Activated T-cell treated with anti-CD3 and anti-CD28 coated beads, Interleukin-2, amount 50 U/mL, for 1 hour (primary cell): ENCODE measurements around the gene SELENOS.
A peak's percentile ranks its signal among the peaks of the same experiment; 100 is the strongest.

Experiments
- DNase-seq: peaks from one replicate; pipeline ENCODE4 v3.0.0-alpha.2; 2020

Gene SELENOS

DNA sequence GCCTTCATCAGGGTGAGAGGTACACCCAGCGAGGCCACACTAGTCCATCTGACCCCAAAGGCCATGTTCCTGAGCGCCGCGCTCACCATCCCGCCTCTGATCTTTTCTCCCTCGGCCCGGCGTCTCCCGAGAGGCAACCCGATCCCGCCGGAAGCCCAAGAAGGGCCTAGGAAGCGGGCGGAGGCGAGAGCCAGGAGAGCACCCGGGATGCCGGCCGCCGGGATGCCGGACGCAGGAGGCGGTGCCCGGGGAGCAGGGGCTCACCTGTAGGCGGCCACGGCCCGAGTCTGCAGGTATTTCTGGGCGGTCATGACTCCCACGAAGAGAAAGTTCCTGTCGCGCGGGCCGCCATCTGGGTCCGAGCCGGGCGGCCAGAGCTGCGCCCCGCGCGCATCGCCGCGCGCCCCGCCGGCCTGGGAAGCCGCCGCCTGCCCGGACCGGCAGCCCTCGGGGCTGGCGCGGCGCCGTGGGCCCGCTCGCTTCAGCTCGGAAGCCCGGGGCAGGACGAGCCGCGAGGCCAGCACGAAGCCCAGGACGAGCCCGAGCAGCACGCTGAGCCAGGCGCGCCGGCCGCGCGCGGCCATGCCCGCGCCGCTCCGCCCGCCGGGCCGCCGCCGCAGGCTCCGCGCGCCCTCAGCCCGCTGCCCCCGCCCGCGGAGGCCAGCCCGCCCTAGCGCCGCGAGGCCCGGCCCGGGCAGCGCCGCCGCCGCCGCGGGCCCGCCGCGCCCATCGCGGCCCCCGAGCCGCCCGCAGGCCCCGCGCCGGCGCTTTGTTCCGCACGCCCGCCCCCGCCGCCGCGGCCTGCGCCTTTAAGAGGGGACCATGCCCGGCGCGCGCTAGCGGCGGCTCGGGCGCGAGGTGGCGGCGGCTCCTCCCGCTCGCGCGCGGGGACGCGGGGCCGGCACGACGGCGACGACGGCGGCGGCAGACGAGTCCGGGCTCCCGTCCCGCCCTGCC, 26.1 kb downstream of the SELENOS start:
- peak; percentile 50 for DNase-seq

DNA sequence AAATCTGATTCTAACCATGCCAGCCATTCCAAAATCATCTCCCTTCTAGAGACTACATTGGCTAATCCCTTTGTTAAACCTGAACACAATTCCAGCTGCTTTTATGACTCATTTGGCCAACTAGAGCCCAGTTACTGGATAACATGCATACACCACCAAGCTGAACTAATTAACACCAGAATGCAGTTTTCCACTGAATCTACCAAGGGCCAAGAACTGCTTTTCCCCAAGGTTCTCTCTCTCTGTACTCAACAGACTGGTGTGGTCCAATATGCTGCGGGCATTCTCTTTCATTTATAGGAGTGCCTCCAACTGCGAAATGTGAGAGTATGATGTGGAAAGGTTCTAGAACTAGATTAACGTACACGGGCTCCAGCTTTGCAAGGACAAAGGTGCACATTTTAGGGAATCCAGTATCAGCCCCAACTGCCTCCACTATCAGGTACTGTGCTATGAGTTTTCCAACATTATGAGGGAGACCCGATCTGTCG, 26.9 kb downstream of the SELENOS start:
- no peak for DNase-seq

DNA sequence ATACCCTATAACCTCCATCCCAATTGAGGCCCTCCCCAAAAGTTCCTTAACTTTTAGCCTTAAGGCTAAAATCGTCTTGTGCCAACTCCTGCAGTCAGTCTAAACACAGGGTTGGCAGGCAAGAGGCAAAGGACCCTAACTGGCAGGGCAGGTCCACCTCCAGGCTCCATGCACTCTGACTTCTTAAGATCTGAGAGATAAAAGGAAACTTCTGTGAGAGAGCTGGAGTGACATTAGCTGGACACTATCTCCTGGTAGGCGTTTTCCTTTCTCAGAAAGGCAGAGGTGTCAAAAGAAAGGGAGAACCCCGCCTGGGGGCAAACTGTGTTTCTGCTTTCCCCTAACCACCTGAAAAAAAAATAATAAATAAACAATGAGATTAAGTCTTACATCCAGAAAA, 29.0 kb downstream of the SELENOS start:
- DNase-seq: no peak

DNA sequence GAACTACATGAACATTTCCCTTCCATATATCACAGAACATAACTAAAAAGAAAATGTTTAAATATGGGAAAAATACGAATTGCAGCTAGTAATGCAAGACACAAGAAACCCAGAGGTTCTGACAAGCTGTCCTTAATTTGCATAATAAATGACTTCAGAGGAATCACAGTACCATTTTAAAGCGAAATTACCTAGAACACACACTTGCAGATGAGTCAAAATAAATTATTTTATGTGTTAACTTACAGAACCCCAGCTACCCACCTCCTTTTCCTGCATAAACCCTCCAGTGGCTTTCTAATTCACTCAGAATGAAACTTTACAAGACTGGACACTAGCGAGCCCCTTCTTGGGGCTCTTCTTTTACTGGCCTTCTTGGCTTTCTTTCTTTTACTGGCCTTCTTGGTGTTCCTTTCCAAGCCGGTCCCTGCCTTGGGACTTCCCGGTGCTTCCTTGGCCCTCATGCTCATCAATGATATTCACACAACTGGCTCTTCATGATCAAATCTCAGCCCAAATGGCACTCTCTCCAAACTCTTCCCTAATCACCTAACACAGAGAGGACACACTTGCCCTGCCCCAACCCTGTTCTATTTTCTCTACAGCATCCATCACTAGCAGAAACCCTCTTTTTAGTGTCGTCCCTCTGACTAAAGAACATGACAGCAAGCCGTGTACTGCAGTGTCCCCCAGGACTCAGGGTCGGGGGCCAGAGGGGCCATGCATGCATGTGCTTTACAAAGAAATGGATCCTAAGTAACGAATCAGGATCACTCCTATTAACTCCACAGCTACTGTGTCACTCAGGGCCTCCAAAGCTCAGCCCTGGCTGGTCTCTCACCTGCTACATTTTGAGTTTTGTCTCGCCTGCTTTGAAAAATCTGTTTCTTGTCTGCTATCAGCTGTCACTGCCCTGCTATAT, 30.2 kb downstream of the SELENOS start:
- no peak for DNase-seq

DNA sequence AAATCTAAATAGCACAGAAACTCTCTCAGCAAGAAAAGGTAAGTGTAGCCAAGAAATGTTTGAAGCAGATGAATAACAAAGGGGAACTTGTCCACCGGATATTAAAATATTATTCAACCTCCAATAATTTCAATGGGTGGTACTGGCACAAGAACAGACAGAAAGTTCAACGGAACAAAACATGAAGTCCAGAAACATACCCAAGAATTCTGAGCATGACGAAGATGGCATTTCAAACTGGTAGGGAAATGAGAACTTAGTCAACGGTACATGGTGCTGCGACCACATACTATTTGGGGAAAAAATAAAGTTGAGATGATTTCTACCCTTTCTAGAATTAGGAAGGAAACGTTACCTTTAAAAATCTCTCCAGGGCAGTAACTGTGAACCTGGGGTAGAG, 30.9 kb downstream of the SELENOS start:
- no peak for DNase-seq

DNA sequence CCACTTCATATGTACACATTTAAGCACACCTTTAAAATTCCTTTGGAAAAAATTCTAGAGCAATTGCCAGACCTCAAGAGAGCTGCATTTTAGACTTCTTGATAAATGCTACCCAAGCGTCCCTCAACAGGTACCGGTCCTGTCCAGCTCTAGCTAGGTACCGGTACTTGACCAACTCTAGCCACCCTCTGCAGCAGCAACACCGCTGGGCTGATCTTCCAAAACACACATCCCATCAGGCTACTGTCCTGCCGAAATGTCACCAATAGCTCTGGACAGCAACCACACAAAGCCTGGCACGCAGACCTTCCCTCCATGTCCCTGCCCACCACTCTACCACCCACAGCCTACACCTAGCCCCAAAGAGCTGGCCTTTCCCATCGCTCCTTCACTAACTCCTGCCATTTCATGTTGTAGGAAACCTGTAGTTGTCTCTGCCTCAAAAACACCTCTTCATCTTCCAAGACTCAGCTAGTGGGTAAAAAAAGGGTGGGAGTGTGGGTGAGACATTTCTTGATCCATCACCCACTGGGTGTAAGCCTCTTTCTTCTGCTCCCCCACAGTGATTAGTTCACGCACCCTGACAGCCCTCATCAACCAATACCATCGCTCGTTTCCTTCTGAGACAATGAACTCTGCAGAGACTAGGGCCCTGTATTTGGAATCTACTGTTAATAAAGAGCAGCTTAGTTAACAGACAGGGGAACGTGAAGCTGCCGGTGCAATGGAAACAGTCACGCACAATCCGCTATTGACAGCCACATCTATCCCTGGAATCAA, 32.2 kb downstream of the SELENOS start:
- no peak for DNase-seq

DNA sequence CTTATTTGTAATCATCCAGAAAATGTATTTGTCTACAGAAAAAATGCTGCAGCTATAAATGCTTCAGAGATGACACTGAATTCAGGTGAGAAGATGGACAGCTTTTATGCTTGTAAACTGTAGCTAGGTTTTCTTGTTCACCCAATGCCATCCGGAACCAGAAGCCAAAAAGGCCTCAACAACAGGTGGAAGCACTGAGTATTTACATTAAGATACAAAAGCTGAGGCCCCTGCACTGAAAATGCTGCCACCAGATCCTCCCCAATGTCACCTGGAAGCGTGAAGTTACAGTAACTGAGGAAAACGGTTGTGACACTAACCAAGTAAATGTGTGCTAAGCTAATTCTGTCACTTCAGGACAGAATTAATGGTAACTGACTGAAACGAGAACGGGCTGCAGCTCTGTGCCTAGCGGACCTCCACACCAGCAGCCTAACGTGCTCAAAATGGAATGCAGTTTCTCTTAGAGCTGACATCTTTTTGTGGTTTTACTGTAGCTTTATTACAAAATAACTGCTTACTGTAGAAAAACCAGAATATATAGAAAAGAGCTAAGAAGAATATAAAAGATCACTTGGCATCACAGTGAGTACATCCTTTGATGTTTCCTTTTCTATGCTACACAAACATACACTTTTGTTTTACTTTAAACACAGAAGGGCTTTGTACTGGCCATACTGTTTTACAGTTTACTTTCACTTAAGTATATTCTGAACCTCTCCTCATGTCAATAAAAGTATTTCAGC, 33.1 kb downstream of the SELENOS start:
- no peak for DNase-seq

DNA sequence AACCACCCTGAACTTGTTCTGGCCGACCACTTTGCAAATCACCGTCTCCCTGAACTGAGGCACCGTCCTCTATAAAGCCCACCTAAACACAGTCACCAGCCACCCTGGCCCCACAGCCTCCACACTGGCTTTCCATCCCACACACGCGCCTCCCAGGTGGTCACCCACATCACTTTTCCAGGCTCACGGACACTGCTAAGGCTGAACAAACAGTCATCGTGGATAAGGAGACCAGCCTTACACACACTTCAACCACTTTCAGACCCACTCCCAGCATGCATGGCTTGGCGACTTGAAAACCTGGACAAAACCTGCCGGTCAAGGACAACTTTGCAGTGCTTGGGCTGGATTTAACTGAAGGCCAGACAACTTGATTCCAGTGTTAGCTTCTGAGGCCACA, 33.9 kb downstream of the SELENOS start:
- no peak for DNase-seq

DNA sequence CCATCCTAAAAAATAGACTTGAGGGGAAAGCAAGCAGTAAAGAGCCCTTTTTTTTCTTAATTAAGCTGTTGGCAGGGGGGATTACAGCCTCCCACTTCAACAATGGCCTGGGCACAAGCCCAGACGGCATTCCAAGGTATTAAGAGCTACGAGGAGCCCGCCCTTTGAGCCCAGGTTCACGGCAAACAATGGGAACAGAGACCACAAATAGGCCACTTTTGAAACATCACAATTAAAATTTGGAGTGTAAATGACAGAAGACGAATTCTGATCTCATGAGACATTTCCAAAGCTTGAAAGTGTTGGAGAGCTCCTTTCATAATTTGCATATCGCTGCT, 34.3 kb downstream of the SELENOS start:
- no peak for DNase-seq

DNA sequence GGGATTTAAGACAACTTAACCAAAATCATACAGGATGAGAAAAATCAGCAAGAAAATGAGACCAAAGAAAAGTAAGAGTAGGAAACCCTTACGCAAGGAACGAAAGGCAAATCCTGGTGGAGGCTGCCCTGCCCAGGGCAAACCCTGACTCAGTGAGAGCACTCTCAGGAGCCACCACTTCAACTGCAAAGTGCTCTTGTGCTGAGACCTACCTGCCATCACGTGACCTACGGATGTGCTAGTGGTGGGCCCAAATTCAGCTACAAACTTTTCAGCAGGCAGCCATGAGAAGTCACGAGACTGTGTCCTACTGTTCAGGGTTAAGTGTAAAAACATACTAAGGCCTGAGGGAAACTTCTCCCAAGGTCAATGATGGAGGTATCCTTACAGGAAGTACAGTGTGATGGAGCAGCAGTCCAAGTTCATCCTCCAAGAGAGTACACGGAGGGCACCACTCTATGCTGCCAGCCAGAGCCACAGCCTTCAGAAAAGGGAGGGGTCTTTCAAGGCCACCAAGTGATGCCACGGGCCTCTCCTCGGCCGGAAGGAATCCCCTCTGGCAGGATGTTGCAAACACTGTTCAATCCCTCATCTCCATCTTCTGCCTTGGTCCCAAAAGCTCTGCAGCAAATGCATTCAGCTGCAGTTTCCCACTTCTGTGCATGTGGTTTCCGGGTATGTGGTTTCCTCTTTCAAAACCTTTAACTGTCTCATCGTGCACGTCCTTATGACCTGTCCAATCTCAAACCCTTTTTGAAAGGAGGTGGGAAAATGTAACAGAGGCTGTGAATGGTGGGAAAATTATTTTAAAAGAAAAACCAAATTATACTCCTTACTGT, 34.9 kb downstream of the SELENOS start:
- peak; percentile 55 for DNase-seq

DNA sequence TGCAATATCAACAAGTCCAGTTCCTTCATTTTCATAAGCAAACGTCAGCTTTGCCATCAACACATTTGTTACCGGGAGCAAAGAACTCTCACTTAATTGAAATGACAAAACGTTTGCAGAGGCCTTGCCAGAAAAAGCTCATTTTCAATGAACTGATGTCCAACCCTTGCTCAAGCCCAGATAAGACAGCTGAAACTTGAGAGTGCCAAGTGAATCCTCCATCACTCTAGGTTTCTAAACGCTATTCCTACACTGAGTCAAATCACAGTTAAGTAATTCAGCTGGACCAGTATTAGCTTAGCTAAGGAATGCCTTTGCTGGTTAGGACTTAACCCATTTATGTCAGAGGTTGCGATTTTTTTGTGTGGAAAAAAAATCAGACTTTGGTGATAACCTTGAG, 36.9 kb downstream of the SELENOS start:
- no peak for DNase-seq

DNA sequence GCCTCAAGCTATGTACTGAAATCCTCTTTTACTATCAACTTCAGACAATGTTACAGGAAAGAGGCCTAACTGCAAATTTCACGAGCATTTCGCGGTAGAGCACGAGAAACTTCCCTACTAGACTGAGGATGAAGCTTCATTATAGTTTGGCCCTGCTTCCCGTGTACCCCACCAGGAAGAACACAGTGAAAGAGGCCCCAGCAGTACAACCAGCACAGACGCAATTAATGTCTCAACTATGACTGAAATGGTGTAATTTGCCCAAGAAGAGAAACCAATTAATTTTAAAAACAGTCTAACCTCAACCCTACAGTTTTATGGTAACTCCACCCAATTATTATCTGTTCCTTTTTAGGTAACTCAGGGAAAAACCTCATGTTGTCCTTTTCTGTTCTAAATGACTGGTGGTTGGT, 37.6 kb downstream of the SELENOS start:
- no peak for DNase-seq

DNA sequence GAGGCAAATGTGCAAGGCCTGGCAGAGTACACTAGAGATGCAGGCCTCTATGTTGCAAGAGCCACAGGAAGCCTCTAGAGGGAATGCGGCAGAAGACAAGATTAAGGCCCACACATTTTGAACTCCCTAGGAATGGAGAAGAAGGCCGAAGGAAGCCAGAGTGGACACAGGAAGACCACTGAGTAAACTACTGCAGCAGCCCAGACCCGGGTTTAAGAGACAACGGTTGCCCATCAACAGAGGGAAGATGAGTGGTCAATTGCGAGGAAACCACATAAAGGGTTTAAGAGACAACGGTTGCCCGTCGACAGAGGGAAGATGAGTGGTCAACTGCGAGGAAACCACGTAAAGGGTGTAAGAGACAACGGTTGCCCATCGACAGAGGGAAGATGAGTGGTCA, 40.0 kb downstream of the SELENOS start:
- no peak for DNase-seq

DNA sequence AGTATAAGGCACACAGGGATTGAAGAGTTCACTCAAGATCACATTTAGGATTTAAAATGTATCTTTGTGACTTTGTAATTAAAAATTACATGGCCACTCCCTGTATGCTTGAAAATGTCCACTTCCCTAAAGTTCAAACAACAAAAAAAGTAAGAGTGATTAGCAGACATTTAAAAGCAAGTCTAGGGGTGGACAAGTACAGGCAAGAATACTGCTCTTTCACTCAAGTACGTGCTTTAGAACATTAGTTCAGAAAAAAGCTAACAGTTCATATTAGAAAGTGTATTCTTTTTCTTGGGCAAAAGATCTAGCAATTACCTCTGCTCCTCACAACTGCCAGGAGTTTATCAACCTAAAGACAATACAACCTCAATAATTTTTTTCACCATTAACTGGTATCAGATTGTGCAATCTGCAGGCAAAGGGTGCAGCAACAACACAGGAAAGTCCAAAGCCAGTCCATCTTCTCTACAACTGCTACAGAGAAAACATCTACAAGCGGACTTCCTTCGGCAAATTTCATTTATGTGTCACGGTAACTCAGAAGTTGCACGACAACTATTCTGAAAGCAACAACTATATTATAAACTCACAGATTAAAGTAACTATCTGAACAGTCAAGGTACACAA, 43.5 kb downstream of the SELENOS start:
- no peak for DNase-seq

DNA sequence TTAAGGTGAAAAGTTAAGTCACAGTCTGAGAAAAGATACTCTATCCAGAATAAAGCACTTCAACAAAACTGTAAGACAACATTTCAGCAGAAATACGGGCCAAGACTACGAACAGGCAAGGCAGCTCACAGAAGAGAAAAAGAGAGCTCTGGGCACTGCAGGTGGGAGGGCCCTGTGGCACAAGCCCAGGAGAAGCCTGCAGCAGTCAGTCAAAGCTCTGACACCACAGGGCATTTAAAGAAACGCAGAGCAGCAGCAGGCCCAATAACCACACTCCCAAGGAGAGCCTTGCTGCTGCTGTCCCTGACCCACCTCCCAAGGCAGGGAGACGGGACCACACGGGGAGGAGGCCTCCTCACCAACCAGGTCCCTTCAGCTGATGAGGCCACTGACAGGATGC, 44.6 kb downstream of the SELENOS start:
- no peak for DNase-seq

DNA sequence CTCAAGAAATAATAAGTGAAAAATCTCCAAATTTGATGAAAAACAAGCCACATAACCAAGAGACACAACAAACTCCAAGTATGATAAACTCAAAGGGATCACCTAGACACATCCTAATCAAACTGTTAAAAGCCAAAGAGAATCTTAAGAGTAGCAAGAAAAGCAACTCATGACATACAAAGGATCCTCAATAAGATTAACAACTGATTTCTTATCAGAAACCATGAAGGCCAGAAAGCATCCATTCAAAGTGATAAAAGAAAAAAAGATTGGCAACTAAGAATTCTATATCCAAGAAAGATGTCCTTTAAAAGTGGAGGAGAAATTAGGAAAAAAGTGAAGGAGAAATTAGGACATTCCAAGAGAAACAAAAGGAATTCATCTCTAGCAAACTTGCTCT, 49.0 kb downstream of the SELENOS start:
- DNase-seq: no peak

DNA sequence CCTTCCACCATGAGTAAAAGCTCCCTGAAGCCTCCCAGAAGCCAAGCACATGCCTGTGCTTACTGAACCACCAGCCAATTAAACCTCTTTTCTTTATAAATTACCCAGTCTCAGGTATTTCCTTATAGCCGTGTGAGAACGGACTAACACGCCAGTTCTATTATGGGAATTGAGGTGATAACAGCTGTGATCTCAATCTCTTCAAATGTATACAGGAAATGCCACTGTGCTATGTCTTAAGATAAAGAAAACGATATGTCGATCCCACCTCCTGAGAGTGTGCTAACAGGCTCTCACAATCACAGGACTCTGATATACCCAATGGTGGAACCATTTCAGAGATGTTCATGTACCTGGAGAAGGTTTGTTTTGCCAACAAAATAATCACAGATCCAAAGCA, 51.6 kb downstream of the SELENOS start:
- no peak for DNase-seq
